PC-3 (cell line): Measurements from ENCODE around the gene VPS9D1.
"Not testable (repeated sequence)": the region's sequence is repeated elsewhere in the genome, so short reads cannot be mapped to it uniquely, and the experiment has no call there.

Experiments
- CTCF ChIP-seq: fragments of 300-600 bp; sonication (generic); conservative IDR thresholded peaks from 2 replicates; pipeline ENCODE4 v1.5.1; 2017; ENCODE audit warnings: antibody characterized with exemption, low read depth, mild to moderate bottlenecking, low read length
- EZH2phosphoT487 ChIP-seq: fragments of 300-600 bp; sonication (generic); IDR thresholded peaks from 2 replicates; pipeline ENCODE4 v1.6.1; 2018; ENCODE audit warnings: mild to moderate bottlenecking, antibody characterized with exemption, low read length, borderline replicate concordance

- TF ChIP-seq CTCF, EZH2phosphoT487: not testable (repeated sequence)
These were observed 49.1 kb downstream of the VPS9D1 start for GRCh38 chr16:89671565-89671964.
